GM23338 (cell line): ENCODE data around the gene AKAP13.

Source experiments
- CTCF ChIP-seq, 2 experiments: fragments of 200-600 bp in 1 of 2; sonication (generic) in 1 of 2; conservative IDR thresholded peaks; 2 replicates each; pipeline versions ENCODE4 v1.5.1 to v1.6.1; 2016 to 2017; ENCODE audit warnings: antibody characterized with exemption in 2 of 2, low read depth in 2 of 2, mild to moderate bottlenecking in 2 of 2, moderate library complexity in 1 of 2
- EZH2phosphoT487 ChIP-seq: fragments of 200-600 bp; sonication (generic); IDR thresholded peaks from one replicate; pipeline ENCODE4 v1.8.1; 2018; ENCODE audit warnings: antibody characterized with exemption; ENCODE audit not compliant: unreplicated experiment
- JUNB ChIP-seq: IDR thresholded peaks from one replicate; pipeline ENCODE4 v1.6.1; 2016; ENCODE audit warnings: antibody characterized with exemption; ENCODE audit not compliant: unreplicated experiment
- POLR2AphosphoS5 ChIP-seq: IDR thresholded peaks from 2 replicates; pipeline ENCODE4 v1.6.1; 2016; ENCODE audit warnings: antibody characterized with exemption, low read depth
- TF ChIP-seq, protein P1 (sequence below): IDR thresholded peaks from 2 replicates; pipeline ENCODE4 v1.6.1; 2016; ENCODE audit warnings: antibody characterized with exemption

- TF ChIP-seq CTCF (conservative IDR thresholded peaks at IDR 0.05; ENCODE audit: low read depth in 2 of 2) (no peak), JUNB (no peak), EZH2phosphoT487 (no peak), POLR2AphosphoS5 (no peak)
- TF ChIP-seq, protein P1, sequence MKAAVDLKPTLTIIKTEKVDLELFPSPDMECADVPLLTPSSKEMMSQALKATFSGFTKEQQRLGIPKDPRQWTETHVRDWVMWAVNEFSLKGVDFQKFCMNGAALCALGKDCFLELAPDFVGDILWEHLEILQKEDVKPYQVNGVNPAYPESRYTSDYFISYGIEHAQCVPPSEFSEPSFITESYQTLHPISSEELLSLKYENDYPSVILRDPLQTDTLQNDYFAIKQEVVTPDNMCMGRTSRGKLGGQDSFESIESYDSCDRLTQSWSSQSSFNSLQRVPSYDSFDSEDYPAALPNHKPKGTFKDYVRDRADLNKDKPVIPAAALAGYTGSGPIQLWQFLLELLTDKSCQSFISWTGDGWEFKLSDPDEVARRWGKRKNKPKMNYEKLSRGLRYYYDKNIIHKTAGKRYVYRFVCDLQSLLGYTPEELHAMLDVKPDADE: no peak
These were observed 356.7 kb downstream of the AKAP13 start for GRCh38 chr15:85737061-85737460.
